GM21717 (cell line): ENCODE measurements around the gene BMF.

Source experiments
- ATAC-seq: cut with Tn5 transposase; IDR thresholded peaks from one replicate; pipeline ENCODE4 v1.9.1; 2021; ENCODE audit warnings: mild to moderate bottlenecking, moderate library complexity; ENCODE audit not compliant: unreplicated experiment

Gene BMF

GRCh38 chr15:40069178-40070165 lies 39.2 kb downstream of the BMF start:
- peak; percentile 44 for ATAC-seq

GRCh38 chr15:40067921-40068624 lies 40.6 kb downstream of the BMF start:
- no peak for ATAC-seq

GRCh38 chr15:40066589-40066988 lies 42.1 kb downstream of the BMF start:
- no peak for ATAC-seq

- no peak for ATAC-seq
Observed at GRCh38 chr15:40065166-40065565, 43.5 kb downstream of the BMF start.

GRCh38 chr15:40064231-40064894 lies 44.3 kb downstream of the BMF start:
- ATAC-seq = peak; percentile 51

GRCh38 chr15:40063563-40064011 lies 45.1 kb downstream of the BMF start:
- ATAC-seq = no peak

GRCh38 chr15:40062816-40063562 lies 45.7 kb downstream of the BMF start:
- ATAC-seq = no peak

- ATAC-seq = no peak
Observed at GRCh38 chr15:40061212-40061901, 47.3 kb downstream of the BMF start.

- no peak for ATAC-seq
Observed at GRCh38 chr15:40060236-40060961, 48.3 kb downstream of the BMF start.

- no peak for ATAC-seq
Observed at GRCh38 chr15:40059821-40060220, 48.9 kb downstream of the BMF start.

- ATAC-seq = no peak
Observed at GRCh38 chr15:40058476-40059140, 50.1 kb downstream of the BMF start.

GRCh38 chr15:40055576-40056293 lies 52.9 kb downstream of the BMF start:
- no peak for ATAC-seq

- ATAC-seq = peak; percentile 70
Observed at GRCh38 chr15:40054855-40055575, 53.7 kb downstream of the BMF start.

- peak; percentile 42 for ATAC-seq
Observed at GRCh38 chr15:40054605-40054854, 54.1 kb downstream of the BMF start.

GRCh38 chr15:40053831-40054604 lies 54.7 kb downstream of the BMF start:
- ATAC-seq = peak; percentile 33

- ATAC-seq = no peak
Observed at GRCh38 chr15:40053079-40053830, 55.4 kb downstream of the BMF start.
